COLO668 (cell line): ENCODE data around the gene AVL9.
"Not testable (repeated sequence)": the region's sequence is repeated elsewhere in the genome, so short reads cannot be mapped to it uniquely, and the experiment has no call there.

Experiments
- DNase-seq: peaks from one replicate; lab custom pipeline; 2025; ENCODE audit not compliant: unreplicated experiment; lab: John Stamatoyannopoulos, UW

AVL9 gene

GRCh38 chr7:32634798-32635393, 139.6 kb downstream of the AVL9 start:
- DNase-seq: not testable (repeated sequence)

GRCh38 chr7:32636725-32637462, 141.6 kb downstream of the AVL9 start:
- not testable (repeated sequence) for DNase-seq

DNA sequence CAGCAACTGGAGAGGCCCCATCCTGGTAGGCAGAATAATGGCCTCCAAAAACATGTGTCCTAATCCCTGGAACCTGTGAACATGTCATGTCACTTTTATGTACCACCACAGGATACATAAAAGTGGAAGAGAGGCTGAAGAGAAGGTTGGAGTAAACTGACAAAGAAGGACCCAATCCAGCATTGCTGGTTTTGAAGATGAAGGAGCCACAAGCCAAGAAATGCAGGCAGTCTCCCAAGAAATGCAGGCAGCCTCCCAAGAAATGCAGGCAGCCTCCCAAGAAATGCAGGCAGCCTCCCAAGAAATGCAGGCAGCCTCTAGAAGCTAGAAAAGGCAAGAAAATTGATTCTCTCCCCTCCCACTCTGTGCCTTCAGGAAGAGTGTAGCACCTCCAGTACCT, 142.3 kb downstream of the AVL9 start:
- DNase-seq: not testable (repeated sequence)
